ENCODE results near the gene RBM4B. TPM values are rescaled to one million over a fixed set of nuclear protein-coding genes. Genes with fewer than 3 reads are reported as not detected.
"Not testable (repeated sequence)": the region's sequence is repeated elsewhere in the genome, so short reads cannot be mapped to it uniquely, and the experiment has no call there.

RBM4B gene
- total RNA-seq (10 to 100 TPM; 26.6 to 26.9 TPM), polyA plus RNA-seq (10 to 100 TPM in 1 of 2 donors, 1 to 10 TPM in 1; 6.3 to 15.4 TPM)

- peaks cover 0 to 2% (median 0%) of the 10 kb centered on the region in 8 donors for H3K9me3 Mint-ChIP-seq
- POLR2A ChIA-PET (ENCODE audit: partially characterized antibody), result interaction anchor here (0.9 to 4.2 kb wide), 33 partner anchors 10 to 832 kb away, joined by 3 to 99 read pairs (median 5); partner anchors contain the start of genes ACTN3, BBS1, CCDC87 and CCS
- peaks cover 21 to 53% (median 34%) of the 10 kb centered on the region in 4 donors for H3K4me1 Mint-ChIP-seq
- peak within 1 kb of the TSS; percentile 91 to 99 (median 96) for H3K4me3 Mint-ChIP-seq
- intact Hi-C loops (cut with micrococcal nuclease), result loop anchor here (1.0 to 5.0 kb wide), 9 partner anchors 39 to 365 kb away; partner anchors contain the start of genes ACTN3, CCDC87, CCS and DPP3
- no peaks in the 10 kb centered on the region for H3K27me3 ChIP-seq (ENCODE audit: insufficient read depth, low read length)
- H3K27ac ChIP-seq (ENCODE audit: low read depth, low read length), result peak within 1 kb of the TSS; percentile 98
- peak within 1 kb of the TSS; percentile 98 to 100 (median 99) for H3K27ac Mint-ChIP-seq
- H3K4me3 ChIP-seq (ENCODE audit: low read length in 2 of 2), result peak within 1 kb of the TSS; percentile 80 to 87
- H3K36me3 Mint-ChIP-seq, result peaks cover 0 to 19% of the 10 kb centered on the region in 2 donors
- peaks cover 34% of the 10 kb centered on the region for H3K4me1 ChIP-seq (ENCODE audit: insufficient read depth, low read length)
- no peaks in the 10 kb centered on the region for H3K36me3 ChIP-seq (ENCODE audit: insufficient read depth, low read length)
- CTCF ChIA-PET (ENCODE audit: partially characterized antibody), result interaction anchor here (0.6 to 8.4 kb wide), 38 partner anchors 8 to 292 kb away, joined by 3 to 268 read pairs (median 5); partner anchors contain the start of genes ACTN3, CCDC87, CCS and CTSF
- no peaks in the 10 kb centered on the region for H3K9me3 ChIP-seq (ENCODE audit: control insufficient read depth in 1 of 2, low read length in 2 of 2)
- peak; percentile 95 to 97 (median 96) for DNase-seq
- no peaks in the 10 kb centered on the region for H3K27me3 Mint-ChIP-seq
Measured at GRCh38 chr11:66677599-66678375, at the start of gene RBM4B. RBM4B (minus strand) TSS chr11:66677887; CDS start chr11:66677079, 808 bp downstream.

- Histone ChIP-seq H3K36me3 (ENCODE audit: insufficient read depth, low read length) (no peaks in the 10 kb centered on the region), H3K9me3 (ENCODE audit: control insufficient read depth in 1 of 2, low read length in 2 of 2) (no peaks in the 10 kb centered on the region), H3K4me3 (ENCODE audit: low read length in 2 of 2) (no peak overlapping the region), H3K4me1 (ENCODE audit: insufficient read depth, low read length) (peaks cover 10% of the 10 kb centered on the region), H3K27ac (ENCODE audit: low read depth, low read length) (no peak overlapping the region), H3K27me3 (ENCODE audit: insufficient read depth, low read length) (peaks cover 23% of the 10 kb centered on the region)
- ChIA-PET CTCF (ENCODE audit: partially characterized antibody) (interaction anchor here (1.3 to 2.5 kb wide), 2 partner anchors 30 to 109 kb away, joined by 3 to 12 read pairs; no protein-coding TSS in a partner anchor), POLR2A (ENCODE audit: partially characterized antibody) (interaction anchor here (1.4 kb wide), 1 partner anchor 13 kb away, joined by 3 read pairs; no protein-coding TSS in a partner anchor)
- peaks cover 5 to 21% (median 12%) of the 10 kb centered on the region in 4 donors for H3K4me1 Mint-ChIP-seq
- no peaks in the 10 kb centered on the region for H3K36me3 Mint-ChIP-seq
- no peak for DNase-seq
- H3K27me3 Mint-ChIP-seq, result peaks cover 37 to 54% of the 10 kb centered on the region in 2 donors
- H3K9me3 Mint-ChIP-seq, result peaks cover 0 to 3% (median 0%) of the 10 kb centered on the region in 8 donors
- H3K4me3 Mint-ChIP-seq, result no peak overlapping the region
- no peak overlapping the region for H3K27ac Mint-ChIP-seq
- intact Hi-C loops (cut with micrococcal nuclease), result no loop called here
Measured at GRCh38 chr11:66725647-66726046, 48.0 kb upstream of the RBM4B start.

- Mint-ChIP-seq H3K36me3 (no peaks in the 10 kb centered on the region), H3K9me3 (peaks cover 0 to 3% (median 0%) of the 10 kb centered on the region in 8 donors), H3K4me1 (peaks cover 5 to 26% (median 15%) of the 10 kb centered on the region in 4 donors), H3K4me3 (no peak overlapping the region), H3K27me3 (peaks cover 37 to 57% of the 10 kb centered on the region in 2 donors), H3K27ac (no peak overlapping the region)
- Histone ChIP-seq H3K4me1 (ENCODE audit: insufficient read depth, low read length) (peaks cover 10% of the 10 kb centered on the region), H3K4me3 (ENCODE audit: low read length in 2 of 2) (no peak overlapping the region), H3K36me3 (ENCODE audit: insufficient read depth, low read length) (no peaks in the 10 kb centered on the region), H3K9me3 (ENCODE audit: control insufficient read depth in 1 of 2, low read length in 2 of 2) (no peaks in the 10 kb centered on the region), H3K27ac (ENCODE audit: low read depth, low read length) (no peak overlapping the region), H3K27me3 (ENCODE audit: insufficient read depth, low read length) (peaks cover 23% of the 10 kb centered on the region)
- no peak for DNase-seq
- intact Hi-C loops (cut with micrococcal nuclease), result no loop called here
- POLR2A ChIA-PET (ENCODE audit: partially characterized antibody), result interaction anchor here (1.4 kb wide), 1 partner anchor 13 kb away, joined by 3 read pairs; no protein-coding TSS in a partner anchor
- CTCF ChIA-PET (ENCODE audit: partially characterized antibody), result interaction anchor here (2.5 kb wide), 1 partner anchor 29 kb away, joined by 12 read pairs; no protein-coding TSS in a partner anchor
Measured at GRCh38 chr11:66725114-66725513, 47.4 kb upstream of the RBM4B start.

GRCh38 chr11:66724167-66724566 lies 46.5 kb upstream of the RBM4B start:
- H3K9me3 ChIP-seq (ENCODE audit: control insufficient read depth in 1 of 2, low read length in 2 of 2); H3K36me3 ChIP-seq (ENCODE audit: insufficient read depth, low read length); POLR2A ChIA-PET (ENCODE audit: partially characterized antibody); DNase-seq; H3K4me3 Mint-ChIP-seq; H3K27ac ChIP-seq (ENCODE audit: low read depth, low read length); H3K36me3 Mint-ChIP-seq; H3K4me3 ChIP-seq (ENCODE audit: low read length in 2 of 2); H3K9me3 Mint-ChIP-seq; H3K4me1 ChIP-seq (ENCODE audit: insufficient read depth, low read length); intact Hi-C loops (cut with micrococcal nuclease): not testable (repeated sequence)
- Mint-ChIP-seq H3K4me1 (peaks cover 7 to 25% (median 15%) of the 10 kb centered on the region in 4 donors), H3K27ac (peak overlapping the region in 1 of 7 donors; percentile 52), H3K27me3 (peaks cover 37 to 59% of the 10 kb centered on the region in 2 donors)
- CTCF ChIA-PET (ENCODE audit: partially characterized antibody), result interaction anchor here (0.7 to 1.2 kb wide), 2 partner anchors 9 to 1393 kb away, joined by 3 read pairs; no protein-coding TSS in a partner anchor
- peaks cover 20% of the 10 kb centered on the region for H3K27me3 ChIP-seq (ENCODE audit: insufficient read depth, low read length)

- H3K36me3 Mint-ChIP-seq, result no peaks in the 10 kb centered on the region
- peaks cover 15% of the 10 kb centered on the region for H3K27me3 ChIP-seq (ENCODE audit: insufficient read depth, low read length)
- H3K4me1 Mint-ChIP-seq, result peaks cover 4 to 20% (median 13%) of the 10 kb centered on the region in 4 donors
- H3K27ac Mint-ChIP-seq, result no peak overlapping the region
- H3K4me1 ChIP-seq (ENCODE audit: insufficient read depth, low read length), result peaks cover 9% of the 10 kb centered on the region
- POLR2A ChIA-PET (ENCODE audit: partially characterized antibody), result interaction anchor here (0.7 kb wide), 1 partner anchor 20 kb away, joined by 3 read pairs; no protein-coding TSS in a partner anchor
- H3K4me3 ChIP-seq (ENCODE audit: low read length in 2 of 2), result no peak overlapping the region
- H3K9me3 Mint-ChIP-seq, result peaks cover 0 to 2% (median 0%) of the 10 kb centered on the region in 8 donors
- H3K4me3 Mint-ChIP-seq, result no peak overlapping the region
- H3K27ac ChIP-seq (ENCODE audit: low read depth, low read length), result no peak overlapping the region
- H3K27me3 Mint-ChIP-seq, result peaks cover 33 to 54% of the 10 kb centered on the region in 2 donors
- no peaks in the 10 kb centered on the region for H3K36me3 ChIP-seq (ENCODE audit: insufficient read depth, low read length)
- DNase-seq, result no peak
- intact Hi-C loops (cut with micrococcal nuclease), result no loop called here
- H3K9me3 ChIP-seq (ENCODE audit: control insufficient read depth in 1 of 2, low read length in 2 of 2), result no peaks in the 10 kb centered on the region
- CTCF ChIA-PET (ENCODE audit: partially characterized antibody), result interaction anchor here (1.2 kb wide), 1 partner anchor 10 kb away, joined by 3 read pairs; no protein-coding TSS in a partner anchor
Measured at GRCh38 chr11:66723693-66724092, 46.0 kb upstream of the RBM4B start.

GRCh38 chr11:66722745-66723651 lies 45.3 kb upstream of the RBM4B start:
- intact Hi-C loops (cut with micrococcal nuclease), result no loop called here
- POLR2A ChIA-PET (ENCODE audit: partially characterized antibody), result interaction anchor here (0.7 kb wide), 1 partner anchor 20 kb away, joined by 3 read pairs; no protein-coding TSS in a partner anchor

More at GRCh38 chr11:66722745-66723651, 45.3 kb upstream of the RBM4B start:
- Mint-ChIP-seq H3K36me3 (no peaks in the 10 kb centered on the region), H3K4me1 (peaks cover 2 to 17% (median 11%) of the 10 kb centered on the region in 4 donors), H3K9me3 (no peaks in the 10 kb centered on the region), H3K27ac (no peak overlapping the region), H3K27me3 (peaks cover 31 to 53% of the 10 kb centered on the region in 2 donors), H3K4me3 (no peak overlapping the region)
- H3K9me3 ChIP-seq (ENCODE audit: control insufficient read depth in 1 of 2, low read length in 2 of 2), result no peaks in the 10 kb centered on the region
- H3K36me3 ChIP-seq (ENCODE audit: insufficient read depth, low read length), result no peaks in the 10 kb centered on the region
- peaks cover 6% of the 10 kb centered on the region for H3K4me1 ChIP-seq (ENCODE audit: insufficient read depth, low read length)
- DNase-seq, result no peak
- H3K27me3 ChIP-seq (ENCODE audit: insufficient read depth, low read length), result peaks cover 13% of the 10 kb centered on the region
- H3K27ac ChIP-seq (ENCODE audit: low read depth, low read length), result no peak overlapping the region
- H3K4me3 ChIP-seq (ENCODE audit: low read length in 2 of 2), result no peak overlapping the region
- CTCF ChIA-PET (ENCODE audit: partially characterized antibody), result interaction anchor here (1.2 kb wide), 1 partner anchor 10 kb away, joined by 3 read pairs; no protein-coding TSS in a partner anchor

Data from CD4-positive, alpha-beta memory T cell (primary cell).